HEK293T (cell line): ENCODE results near the gene SMAD6.

Experiments
- CTBP1 ChIP-seq: fragments of 450-650 bp; IDR thresholded peaks from 2 replicates; pipeline ENCODE4 v1.6.1; 2016; ENCODE audit warnings: borderline replicate concordance
- ELF4 ChIP-seq: fragments of 450-650 bp; IDR thresholded peaks from 2 replicates; pipeline ENCODE4 v1.6.1; 2017; ENCODE audit warnings: antibody characterized with exemption
- FOXA1 ChIP-seq: fragments of 450-650 bp; IDR thresholded peaks from 2 replicates; pipeline ENCODE4 v1.6.1; 2016; ENCODE audit warnings: mild to moderate bottlenecking
- FOXK2 ChIP-seq: fragments of 450-650 bp; IDR thresholded peaks from 2 replicates; pipeline ENCODE4 v1.6.1; 2016; ENCODE audit warnings: mild to moderate bottlenecking
- FOXM1 ChIP-seq: fragments of 450-650 bp; IDR thresholded peaks from 2 replicates; pipeline ENCODE4 v1.6.1; 2017; ENCODE audit warnings: mild to moderate bottlenecking, borderline replicate concordance
- HDGF ChIP-seq: fragments of 450-650 bp; IDR thresholded peaks from 2 replicates; pipeline ENCODE4 v1.6.1; 2017; ENCODE audit warnings: antibody characterized with exemption, borderline replicate concordance
- L3MBTL2 ChIP-seq: fragments of 450-650 bp; conservative IDR thresholded peaks from 2 replicates; pipeline ENCODE4 v1.6.1; 2016; ENCODE audit warnings: mild to moderate bottlenecking
- PKNOX1 ChIP-seq: fragments of 450-650 bp; IDR thresholded peaks from 2 replicates; pipeline ENCODE4 v1.6.1; 2016
- SP1 ChIP-seq: fragments of 450-650 bp; IDR thresholded peaks from 2 replicates; pipeline ENCODE4 v1.6.1; 2017
- SUZ12 ChIP-seq: fragments of 450-650 bp; IDR thresholded peaks from 2 replicates; pipeline ENCODE4 v1.6.1; 2016; ENCODE audit warnings: mild to moderate bottlenecking
- TARDBP ChIP-seq: fragments of 450-650 bp; IDR thresholded peaks from 2 replicates; pipeline ENCODE4 v1.6.1; 2016

GRCh38 chr15:66821307-66821706 lies 119.3 kb downstream of the SMAD6 start:
- no peak for TF ChIP-seq HDGF
- TF ChIP-seq FOXK2: no peak
- no peak for TF ChIP-seq SP1
- TF ChIP-seq FOXA1: no peak
- TF ChIP-seq SUZ12: no peak
- no peak for TF ChIP-seq PKNOX1
- no peak for TF ChIP-seq TARDBP
- no peak for TF ChIP-seq ELF4
- TF ChIP-seq L3MBTL2: no peak
- no peak for TF ChIP-seq FOXM1
- TF ChIP-seq CTBP1: no peak
